Putamen (tissue), 1 donor: ENCODE data around the gene ZNF608.

Source experiments
- DNase-seq: peaks from one replicate; pipeline ENCODE4 v3.0.0-alpha.2; 2016; ENCODE audit warnings: low spot score

ZNF608 gene

DNA sequence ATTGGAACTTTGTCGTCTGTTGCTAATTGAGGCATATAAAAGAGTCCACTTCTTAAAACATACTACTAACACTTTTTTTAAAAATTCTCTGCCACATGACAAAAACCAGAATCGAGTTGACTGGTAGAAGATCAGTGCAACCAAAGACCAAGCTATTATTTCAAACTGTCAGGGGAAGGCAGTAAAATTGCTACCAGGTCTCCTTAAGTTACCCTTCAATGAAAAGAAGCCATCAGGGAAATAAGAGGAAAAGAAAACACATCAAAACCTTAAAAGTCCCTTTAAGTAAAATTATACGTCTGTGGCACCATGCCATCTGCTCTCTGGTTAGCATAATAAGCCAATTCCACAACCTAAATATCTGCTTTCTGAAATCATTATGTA is 9.6 kb downstream of the ZNF608 start:
- DNase-seq = no peak

- DNase-seq = no peak
Measured at GRCh38 chr5:124736082-124736804, 10.2 kb downstream of the ZNF608 start.

- DNase-seq = no peak
Measured at GRCh38 chr5:124735169-124735858, 11.1 kb downstream of the ZNF608 start.

DNA sequence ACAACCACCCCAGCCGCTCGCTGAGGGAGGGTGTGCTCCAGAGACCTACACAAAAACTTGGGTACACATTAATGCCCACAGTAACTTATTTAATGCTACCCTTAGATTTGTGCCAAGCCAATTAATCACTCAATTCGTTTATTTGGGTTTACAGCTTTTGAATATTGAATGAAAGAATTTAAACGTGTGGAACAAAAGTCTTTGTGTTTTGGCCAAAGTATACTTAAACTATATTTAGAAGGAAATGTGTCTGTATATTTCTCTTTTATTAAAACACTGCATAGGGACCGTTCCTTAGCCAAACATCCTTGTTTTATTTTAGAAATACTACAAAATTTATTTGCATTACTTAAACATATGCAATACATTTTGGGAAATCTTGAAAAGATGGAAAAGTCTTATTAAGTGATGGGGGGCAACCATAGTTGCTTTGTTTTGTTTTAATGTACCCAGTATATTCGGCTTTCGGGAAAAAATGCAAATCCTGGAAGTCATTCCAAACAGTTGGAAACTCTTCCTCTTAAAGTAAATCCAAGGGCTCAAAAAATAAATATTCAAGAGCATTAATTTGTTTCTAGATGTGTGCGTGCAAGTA is 11.8 kb downstream of the ZNF608 start:
- no peak for DNase-seq

- no peak for DNase-seq
Measured at GRCh38 chr5:124733329-124733650, 13.1 kb downstream of the ZNF608 start.

DNA sequence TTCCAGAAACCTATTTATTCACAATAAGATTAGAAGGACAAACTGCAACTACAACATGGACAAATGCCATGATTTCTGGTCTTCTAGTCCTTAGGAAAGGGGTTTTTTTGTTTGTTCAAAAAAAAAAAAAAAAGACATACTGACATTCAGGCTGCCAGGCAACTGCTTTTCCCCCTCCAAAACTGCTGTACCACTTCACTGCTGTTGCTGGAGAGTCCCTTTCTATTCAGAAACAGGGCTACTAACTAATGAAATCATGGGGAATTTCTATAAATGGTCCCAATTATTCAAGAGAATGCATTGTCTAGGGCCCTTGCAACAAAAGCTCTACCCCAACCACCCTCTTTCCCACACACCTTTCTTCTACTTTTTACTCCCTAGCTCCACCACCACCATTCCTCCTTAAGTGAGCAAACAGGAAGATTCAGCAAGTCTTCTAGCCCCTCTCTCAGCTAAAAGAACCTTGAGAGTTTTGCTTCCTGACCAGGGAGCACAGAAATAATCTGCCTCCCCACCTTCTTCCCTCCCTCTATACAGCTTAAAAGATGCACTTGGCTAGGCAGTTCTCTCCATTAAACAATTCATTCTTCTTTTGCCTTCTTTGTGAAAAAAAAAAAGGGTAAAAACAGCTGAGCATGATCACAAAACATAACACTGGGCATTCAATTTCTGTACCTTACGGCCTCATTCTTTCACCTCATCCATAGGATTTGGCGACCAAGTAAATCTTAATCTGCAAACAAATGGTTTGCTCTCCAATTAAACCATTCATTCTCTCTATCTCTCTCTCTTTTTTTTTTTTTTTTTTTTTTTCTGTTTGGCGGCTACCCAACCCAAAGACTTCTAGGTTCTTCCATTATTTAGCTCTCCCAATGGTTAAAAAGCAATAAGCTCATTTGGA is 13.8 kb downstream of the ZNF608 start:
- no peak for DNase-seq

- DNase-seq = no peak
Measured at GRCh38 chr5:124730381-124730780, 16.1 kb downstream of the ZNF608 start.

DNA sequence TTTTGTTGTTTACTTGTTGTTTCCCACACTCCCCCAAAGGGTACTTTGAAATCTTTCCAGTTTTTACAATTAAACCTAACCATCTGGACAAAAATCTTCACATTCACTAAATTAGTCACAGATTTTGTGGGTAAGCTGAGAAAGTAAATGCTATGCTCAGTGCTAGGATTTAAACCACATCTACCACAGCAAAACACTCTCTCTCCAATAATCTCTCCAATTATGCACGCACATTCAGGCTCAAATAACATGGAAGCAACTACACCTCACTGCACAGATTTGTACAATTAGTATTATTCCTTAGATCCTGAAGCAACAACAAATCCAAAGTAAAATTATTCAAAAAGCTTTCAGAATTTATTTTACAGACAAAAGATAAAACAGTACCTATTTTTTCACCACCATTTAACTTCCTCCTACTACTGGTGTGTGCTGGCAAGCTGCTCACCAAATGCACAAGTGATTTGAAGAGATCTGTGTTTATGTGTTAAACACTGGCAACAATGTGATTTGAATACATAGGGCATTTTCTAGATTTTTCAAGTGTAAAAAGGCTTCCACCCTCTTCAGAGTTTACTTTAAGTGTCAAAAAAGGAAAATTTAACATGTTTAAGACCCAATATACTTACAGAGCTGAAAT is 16.6 kb downstream of the ZNF608 start:
- DNase-seq = no peak

DNA sequence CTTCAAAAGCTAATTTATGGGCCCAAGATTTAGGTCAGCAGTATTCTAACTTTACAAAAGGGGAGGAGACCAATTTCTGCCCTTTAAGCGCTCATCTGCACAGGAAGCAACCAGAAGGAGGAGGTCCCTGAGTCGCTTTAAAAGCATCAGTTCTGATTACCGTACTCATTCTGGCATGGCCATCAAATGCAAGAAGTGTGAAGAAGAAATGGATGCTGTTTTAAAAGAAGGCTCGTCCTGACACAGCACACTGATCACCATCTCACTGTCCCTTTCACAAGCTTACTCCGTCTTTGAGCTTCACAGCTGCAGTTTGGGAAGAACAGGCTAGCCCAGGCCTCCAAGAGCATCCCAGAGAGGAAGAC is 17.5 kb downstream of the ZNF608 start:
- DNase-seq = no peak

DNA sequence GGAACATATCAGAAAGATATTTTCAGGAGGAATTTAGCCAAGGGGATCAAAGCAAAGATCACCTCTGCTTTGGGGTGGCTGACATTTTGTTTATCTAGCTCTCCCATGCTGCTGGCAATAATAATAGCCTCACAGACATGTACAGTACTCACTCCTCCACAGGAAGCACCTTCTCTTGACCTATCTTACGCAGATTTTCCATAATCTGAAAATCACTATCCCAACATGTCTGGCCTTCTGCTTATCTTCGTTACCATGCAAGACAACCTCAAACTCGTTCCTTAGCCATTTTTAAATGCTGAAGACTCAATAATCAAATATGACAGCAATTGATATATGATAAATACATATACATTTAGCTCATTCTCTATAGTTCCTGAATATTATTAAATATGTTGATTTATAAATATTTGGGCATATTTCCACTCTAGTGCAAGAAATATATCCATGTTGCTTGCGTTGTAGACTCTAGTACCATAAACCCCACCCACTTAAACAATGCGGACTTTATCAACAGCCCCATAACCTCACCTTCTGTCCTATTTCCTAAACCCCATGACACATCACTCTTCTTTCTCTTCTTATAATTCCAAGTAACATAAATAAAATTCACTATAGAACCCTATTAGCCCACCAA is 18.0 kb downstream of the ZNF608 start:
- DNase-seq = no peak

GRCh38 chr5:124726631-124727362 is 19.6 kb downstream of the ZNF608 start:
- no peak for DNase-seq

GRCh38 chr5:124725622-124726258 is 20.7 kb downstream of the ZNF608 start:
- no peak for DNase-seq

DNA sequence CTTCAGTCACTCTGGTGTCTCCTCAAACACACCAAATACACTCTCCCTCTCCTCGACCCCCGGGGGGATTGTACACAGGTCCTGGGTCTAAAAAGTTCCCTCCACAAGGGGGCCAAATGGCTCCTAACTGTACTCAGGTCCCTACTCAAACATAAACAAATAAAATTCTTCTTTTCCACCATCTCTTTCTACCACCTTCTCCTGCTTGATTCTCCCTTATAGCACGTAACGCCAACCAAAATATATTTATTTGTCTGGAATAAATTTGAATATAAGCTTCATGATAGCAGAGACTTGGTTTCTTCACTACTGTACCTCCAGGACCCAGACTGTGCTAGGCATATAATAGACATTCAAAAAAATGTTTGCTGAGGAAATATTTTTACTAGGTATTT is 21.4 kb downstream of the ZNF608 start:
- DNase-seq = no peak

DNA sequence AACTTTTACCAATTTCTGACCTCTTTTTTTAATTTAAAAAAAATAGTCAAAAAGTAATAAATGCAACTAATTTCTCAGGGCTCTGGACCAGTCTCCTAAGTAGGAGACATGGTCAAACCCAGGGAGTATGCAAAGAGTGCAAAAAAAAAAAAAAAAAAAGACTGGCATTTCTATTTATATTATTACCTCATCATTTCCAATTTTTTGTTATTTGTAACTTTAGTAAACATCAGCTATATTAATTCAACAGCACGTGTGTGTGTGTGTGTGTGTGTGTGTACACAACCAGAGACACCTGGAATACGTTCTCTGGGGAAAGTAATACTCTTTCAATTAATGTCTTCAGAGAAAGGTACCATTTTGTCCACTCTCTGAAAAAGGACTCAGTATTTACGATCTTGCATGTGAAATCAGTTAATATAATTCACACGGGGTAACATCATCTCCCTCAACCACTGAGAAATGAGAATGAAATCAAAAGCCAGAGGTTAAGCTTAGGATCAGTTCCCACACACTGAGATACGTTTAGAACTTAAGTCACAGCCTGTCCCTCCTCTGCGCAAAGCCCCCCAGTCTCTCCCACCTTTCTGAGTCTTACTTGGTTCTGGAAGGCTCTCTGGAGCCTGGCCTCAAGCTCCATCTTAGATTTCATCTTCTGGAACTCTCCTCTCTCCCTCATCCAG is 21.9 kb downstream of the ZNF608 start:
- no peak for DNase-seq

- no peak for DNase-seq
Measured at GRCh38 chr5:124721229-124721735, 25.2 kb downstream of the ZNF608 start.

DNA sequence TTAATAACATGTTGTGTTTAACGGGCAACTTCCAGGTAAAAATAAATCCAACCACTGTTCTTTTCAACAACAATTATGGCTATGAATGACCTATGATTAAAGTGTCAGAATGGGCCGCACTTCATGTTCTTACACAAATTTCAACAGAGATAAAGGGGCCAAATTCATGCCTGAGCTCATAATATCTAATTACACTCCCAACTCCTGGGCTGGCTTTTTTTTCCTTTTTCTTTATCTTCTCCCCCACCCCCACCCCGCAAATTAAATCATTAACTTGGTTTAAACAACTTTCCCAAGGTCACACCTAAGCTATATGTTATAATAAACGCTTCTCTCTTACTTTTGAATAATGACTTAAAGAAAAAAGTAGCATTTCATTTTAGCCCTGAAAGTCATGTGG is 25.8 kb downstream of the ZNF608 start:
- DNase-seq = no peak

DNA sequence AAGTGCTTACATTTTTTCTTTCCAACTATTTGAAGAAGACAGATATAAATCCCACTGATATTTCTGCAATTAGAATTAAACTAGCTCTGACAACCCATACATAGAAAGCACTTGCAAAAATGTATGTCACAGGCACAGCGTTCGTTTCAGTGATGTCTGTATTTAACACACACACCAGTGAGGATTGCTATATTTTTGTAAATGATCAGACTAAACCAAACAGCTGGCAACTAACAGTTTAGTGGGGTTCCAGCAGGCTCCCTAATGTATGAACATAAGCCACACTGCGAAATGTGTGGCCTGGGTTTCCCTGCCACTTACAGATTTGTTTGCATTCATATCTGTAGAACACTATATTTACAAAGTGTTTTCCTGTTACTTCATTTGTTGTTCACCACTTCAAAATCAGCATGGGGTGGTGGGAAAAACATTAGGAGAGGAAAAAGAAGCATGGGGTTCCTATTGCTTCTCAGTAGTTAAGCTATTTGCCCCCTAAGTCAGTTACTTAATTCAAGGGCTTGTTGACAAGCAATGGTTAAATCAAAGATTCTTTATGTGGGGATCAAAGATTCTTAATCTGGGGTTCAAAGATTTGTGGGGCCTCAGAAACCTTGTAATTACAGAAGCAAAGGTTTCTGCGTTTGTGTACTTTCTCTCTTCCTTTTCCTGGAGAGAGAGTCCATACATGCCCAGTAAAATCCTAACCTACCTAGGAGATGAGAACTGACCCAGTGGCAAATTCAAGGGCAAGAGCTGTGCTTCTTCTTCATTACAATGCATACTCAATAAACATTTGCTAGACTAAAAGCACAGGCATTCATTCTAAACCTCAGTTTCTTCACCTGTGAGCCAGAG is 27.1 kb downstream of the ZNF608 start:
- DNase-seq = no peak

- DNase-seq = peak; percentile 88
Measured at GRCh38 chr5:124718380-124718789, 28.1 kb downstream of the ZNF608 start.

DNA sequence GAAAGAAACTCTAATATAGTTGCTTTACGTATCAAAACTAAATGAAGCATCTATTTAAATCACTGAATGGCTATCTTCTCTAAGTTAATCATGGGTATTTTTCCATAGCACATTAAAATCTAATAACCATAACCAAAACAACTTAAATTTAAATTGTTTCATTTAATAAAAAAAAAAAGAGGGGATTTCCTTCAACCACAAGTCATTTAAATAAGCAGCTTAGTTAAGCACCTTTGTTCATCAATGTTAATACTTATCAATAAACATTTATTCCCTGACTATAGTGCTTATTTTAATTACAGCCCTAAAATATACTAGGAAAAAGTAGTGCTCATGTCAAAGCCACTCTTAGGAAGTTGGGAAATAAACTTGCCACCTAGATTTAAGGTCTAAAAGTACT is 30.3 kb downstream of the ZNF608 start:
- DNase-seq = no peak
